ENCODE data around the gene FBRSL1.
"Not testable (repeated sequence)": the region's sequence is repeated elsewhere in the genome, so short reads cannot be mapped to it uniquely, and the experiment has no call there.

Gene FBRSL1

DNA sequence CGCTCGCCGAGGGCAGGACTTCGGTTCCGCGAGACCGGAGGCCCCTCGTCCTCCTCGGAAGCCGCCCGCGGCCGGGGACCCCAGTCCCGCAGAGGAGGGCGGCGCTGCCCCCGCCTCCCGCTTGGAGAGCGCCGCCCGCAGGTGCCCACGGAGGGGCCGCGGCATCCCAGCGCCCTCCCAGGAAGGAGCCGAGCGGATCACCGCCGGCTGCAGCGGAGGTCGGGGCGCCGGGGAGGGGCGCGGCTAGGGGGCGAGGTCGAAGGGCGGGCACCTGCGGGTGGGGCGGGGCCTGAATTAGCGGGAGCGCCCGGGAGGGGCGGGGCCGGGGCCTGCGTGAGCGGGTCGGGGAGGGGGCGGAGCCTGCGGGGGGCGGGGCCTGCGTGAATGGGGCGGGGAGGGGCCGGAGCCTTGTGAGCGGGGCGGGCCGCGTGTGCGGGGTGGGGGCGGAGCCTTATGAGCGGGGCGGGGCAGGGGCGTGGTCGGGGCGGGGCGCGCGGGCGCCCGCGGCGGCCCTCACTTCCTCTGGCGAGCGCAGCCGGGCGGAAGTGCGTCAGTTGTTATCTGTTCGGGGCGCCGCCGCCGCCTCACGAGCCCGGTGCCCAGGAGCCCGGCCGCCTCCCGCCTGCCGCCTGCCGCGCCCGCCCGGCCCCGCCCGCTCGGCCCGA is at the start of gene FBRSL1:
Gene FBRSL1 (plus strand): TSS at position 550 of the 665 bp plus-strand sequence.
- DNase-seq (ENCODE audit: low spot score), result peak; percentile 94

DNA sequence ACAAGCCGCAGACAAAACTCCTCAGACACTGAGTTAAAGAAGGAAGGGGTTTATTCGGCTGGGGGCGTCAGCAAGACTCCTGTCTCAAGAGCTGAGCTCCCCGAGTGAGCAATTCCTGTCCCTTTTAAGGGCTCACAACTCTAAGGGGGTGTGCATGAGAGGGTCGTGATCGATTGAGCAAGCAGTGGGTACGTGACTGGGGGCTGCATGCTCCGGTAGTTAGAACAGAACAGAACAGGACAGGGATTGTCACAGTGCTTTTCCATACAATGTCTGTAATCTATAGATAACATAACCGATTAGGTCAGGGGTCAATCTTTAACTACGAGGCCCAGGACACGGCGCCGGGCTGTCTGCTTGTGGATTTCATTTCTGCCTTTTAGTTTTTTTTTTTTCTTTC is 49.5 kb upstream of the FBRSL1 start:
- DNase-seq (ENCODE audit: low spot score), result not testable (repeated sequence)

DNA sequence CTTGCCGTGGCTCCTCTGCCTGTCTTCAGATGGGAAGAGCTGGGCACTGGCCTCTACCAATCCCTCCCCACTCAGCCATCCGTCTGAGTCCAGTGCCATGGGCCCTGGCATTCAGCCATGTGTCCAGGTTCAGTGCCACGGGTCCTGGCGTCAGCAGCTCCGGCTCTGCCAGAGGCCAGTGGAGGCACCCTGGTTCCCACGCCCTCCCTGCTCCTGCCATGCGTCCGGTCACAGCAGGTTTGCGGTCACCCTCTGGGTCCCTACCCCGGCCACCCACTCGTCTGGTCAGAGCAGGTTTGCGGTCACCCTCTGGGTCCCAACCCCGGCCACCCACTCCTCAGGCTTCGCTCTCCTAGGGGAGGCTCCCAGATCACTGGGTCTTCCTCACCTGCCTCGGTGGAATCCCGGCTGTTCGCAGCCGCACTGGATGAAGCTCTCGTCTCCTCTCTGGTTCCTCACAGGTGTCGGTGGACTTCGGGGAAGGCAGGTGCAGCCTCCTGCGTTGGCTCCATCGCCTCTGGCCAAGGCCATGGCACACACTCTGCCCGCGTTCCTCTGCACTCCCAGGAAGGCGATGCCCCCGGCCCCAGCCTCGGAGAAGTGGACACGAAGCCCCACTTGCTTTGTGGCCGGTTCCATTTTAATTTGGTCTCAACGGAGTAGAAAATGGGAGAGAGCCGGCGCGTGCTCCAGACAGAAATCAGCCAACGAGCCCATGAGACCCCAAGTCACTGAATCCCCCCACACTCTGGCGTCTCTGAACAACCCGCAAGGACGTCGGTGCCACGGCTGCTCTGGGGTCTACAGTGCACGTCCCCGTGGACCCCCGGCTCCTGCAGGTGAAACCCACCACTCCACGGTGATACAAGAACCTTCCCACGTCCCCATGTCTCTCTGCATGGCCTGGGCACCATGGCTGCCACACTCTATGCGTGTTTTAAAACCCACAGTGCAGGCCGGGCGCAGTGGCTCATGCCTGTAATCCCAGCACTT is 47.8 kb upstream of the FBRSL1 start:
- no peak for DNase-seq (ENCODE audit: low spot score)

DNA sequence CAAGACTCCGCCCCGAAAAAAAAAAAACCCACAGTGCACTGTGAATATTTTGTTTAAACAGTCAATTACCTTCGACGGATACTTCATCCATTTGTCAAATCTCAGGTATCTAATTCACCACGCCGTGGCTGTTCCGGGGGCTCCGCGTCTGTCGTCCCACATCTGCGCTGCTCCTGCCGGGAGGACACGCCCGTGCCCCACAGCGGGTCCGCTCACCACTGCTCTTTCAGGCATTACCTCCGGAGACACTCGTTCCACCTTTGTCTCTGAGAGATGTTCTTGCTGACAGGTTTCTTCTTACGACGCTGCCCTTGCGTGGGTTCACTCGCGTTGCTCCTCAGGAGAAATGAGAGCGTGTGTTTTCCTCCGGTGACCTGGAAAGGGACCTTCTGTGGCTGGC is 46.9 kb upstream of the FBRSL1 start:
- no peak for DNase-seq (ENCODE audit: low spot score)

DNA sequence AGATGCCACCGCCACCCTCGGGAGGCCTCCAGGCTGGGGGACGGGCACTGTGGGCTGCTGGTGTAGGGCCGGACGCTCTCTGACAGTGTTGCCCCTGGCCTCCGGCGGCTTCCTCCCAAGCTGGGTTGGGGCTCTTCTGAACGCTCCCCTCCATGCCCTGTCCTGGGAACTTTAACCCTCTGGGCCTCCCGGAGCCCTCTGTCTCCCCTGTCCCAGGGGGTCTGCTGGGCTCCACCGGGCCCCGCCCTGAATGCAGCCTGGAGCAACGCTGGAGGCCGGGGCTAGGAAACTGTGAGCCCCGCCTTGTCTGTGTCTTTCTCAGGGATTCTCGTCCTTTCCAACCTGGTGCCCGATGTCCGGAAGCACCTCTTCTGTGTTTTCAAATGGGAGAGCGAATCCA is 45.7 kb upstream of the FBRSL1 start:
- no peak for DNase-seq (ENCODE audit: low spot score)

DNA sequence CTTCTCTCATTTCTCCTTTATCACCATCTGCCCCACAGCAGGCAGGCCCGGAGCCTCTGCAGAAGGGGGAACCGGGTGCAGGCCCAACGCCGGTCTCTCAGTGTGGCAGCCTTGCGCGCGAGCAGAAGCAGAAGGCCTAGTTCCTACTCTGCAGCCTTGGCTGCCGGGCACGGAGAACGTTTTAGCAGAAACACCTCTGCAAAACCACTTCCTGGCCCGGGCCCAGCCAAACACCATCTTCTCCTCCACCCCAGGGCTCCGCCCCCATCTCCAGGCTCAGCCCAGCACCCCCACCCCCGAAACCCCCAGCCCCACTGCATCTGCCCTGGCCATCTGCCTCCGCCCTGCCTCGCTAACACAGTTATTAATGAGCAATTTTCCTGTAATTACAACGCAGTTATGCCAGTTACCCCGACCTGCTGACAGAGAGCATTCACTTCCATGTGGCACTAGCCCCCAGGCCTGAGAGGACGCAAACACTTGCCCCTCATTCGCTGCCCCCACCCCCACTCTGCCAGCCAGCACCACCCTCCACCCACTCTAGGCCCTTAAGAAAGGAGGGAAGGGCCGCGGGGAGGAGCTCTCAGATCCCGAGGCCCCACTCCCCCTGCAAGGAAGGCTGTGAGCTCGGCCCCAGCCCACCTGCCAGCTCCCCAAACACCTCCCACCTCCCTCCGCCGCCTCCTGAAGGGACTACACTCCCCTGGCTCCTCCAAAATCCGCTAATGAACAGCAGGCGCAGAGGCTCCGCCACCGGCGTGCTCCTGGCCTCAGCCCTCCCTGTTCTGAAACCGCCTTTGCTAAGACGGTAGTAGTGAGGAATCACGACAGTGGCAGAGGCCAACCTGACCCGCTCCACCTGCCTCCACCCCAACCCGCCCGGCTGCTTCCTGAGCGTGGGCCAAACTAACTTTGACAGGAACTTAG is 44.7 kb upstream of the FBRSL1 start:
- DNase-seq (ENCODE audit: low spot score), result no peak

DNA sequence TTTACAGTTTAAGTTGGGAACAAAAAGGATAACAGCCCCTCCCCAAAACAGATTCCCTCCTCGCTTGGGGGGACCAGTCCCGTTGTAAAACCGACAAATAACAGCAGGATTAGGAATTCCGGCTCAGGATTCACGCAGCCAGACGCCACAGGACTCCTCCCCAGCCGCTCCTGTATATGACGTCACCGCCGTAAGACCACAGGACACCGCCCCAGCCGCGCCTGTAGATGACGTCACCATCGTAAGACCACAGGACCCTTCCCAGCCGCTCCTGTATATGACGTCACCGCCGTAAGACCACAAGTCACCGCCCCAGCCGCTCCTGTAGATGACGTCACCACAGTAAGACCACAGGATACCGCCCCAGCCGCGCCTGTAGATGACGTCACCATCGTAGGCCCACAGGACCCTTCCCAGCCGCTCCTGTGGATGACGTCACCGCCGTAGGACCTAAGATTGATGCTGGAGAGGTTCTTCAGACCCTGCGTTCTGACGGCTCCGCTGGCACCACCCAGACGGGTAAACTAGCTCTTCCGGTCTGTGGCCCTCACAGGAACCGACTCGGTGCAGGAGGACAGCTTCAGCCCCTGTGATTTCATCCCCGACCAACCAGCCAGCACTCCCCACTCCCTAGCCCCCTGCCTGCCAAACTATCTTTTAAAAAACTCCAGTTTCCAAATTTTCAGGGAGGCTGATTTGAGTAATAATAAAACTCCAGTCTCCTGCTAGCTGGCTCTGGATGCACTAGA is 43.9 kb upstream of the FBRSL1 start:
- no peak for DNase-seq (ENCODE audit: low spot score)

DNA sequence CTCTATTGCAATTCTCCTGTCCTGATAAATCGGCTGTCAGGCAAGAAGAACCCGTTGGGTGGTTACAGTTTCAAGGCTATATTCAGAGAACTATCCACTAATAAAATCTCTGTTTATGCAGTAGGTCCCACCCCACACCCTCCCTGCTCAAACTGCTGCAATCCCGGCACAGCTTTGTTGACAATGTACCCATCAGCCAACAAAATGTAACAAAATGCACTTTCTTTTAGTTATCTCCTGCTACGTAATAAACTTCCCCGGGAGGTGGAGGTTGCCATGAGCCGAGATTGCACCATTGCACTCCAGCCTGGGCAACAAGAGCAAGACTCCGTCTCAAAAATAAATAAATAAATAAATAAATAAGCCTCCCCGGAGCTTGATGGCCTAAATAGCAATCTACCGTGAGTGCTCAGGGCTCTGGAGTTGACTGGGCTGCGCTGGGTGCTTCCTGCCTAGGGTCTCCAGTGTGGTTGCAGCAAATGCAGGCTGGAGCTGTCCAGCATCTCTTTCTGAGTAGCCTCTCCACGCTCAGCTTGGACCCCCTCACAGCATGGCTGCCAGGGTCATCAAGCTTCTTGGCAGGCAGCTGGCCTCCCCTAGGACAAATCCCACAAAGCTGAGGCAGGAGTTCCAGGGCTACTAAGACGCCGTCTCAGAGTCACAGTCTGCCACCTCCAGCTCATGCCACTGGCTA is 43.2 kb upstream of the FBRSL1 start:
- DNase-seq (ENCODE audit: low spot score), result no peak

DNA sequence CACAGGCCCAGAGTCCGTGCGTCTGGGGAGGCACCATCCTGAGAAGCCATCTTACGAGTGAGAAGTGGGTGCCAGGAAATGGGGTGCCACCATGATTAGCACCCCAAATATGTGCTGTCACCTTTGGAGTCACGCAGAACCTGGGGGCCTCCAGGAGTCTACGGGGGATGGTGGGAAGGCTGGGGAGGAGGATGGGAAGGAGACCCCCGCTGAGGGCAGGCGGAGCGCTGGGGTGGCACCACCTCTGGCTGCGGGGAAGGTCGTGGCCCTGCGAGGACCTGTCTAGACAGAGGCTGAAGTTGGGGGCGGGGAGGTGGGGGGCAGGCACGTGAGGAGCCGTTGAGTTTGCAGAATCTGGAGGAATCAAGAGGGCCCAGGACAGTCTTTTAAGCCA is 42.6 kb upstream of the FBRSL1 start:
- no peak for DNase-seq (ENCODE audit: low spot score)

DNA sequence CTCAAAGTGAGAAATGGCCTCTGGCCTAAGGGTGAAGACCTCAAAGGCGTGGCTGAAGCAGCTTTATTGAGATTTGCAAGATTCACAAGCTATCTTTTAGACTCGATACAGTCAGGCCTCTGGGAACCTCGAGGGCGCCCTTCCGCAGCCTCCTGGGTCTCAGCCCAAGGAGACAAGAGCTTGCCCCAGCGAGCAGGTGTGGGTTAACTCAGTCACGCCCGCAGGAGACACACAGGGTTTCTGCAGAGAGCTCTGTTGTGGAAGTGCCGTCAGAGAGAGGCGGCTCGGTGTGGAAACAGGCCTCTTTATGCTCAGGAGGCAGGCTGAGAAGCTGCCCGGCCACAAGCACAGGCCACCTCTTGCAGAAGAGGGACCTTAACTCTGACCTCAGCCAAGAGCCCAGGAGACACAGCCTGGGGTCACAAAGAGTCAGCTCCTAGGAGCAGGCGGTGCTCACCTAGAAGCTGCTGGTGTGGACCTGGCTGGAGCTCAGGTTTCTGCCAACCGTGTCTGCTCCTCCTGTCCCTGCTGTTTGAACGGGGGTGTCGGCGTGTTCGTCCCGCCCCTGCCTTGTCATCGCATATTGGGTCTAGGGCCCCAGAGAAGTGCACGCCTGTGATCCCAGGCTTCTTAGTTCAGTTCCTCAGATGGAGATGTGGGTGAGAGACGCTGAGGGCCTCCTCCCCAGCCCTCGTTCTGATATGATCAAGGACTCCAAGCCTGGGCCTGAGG is 42.1 kb upstream of the FBRSL1 start:
- DNase-seq (ENCODE audit: low spot score), result no peak

DNA sequence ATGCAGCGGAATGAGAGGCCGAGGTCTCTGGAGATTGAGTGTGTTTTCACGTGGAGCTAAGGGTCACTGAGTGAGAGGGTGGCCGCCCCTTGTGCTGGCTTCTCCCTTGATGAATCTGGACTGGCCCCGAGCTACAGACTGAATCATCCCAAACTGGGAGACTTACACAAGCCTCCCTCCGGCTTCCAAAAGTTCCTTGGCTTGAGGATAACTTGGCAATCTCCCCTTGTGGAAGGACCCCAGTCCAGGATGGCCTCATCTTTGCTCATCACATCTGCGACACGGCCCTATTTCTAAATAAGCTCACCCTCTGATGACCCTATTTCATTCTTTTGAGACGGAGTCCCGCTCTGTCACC is 41.5 kb upstream of the FBRSL1 start:
- DNase-seq (ENCODE audit: low spot score), result no peak

DNA sequence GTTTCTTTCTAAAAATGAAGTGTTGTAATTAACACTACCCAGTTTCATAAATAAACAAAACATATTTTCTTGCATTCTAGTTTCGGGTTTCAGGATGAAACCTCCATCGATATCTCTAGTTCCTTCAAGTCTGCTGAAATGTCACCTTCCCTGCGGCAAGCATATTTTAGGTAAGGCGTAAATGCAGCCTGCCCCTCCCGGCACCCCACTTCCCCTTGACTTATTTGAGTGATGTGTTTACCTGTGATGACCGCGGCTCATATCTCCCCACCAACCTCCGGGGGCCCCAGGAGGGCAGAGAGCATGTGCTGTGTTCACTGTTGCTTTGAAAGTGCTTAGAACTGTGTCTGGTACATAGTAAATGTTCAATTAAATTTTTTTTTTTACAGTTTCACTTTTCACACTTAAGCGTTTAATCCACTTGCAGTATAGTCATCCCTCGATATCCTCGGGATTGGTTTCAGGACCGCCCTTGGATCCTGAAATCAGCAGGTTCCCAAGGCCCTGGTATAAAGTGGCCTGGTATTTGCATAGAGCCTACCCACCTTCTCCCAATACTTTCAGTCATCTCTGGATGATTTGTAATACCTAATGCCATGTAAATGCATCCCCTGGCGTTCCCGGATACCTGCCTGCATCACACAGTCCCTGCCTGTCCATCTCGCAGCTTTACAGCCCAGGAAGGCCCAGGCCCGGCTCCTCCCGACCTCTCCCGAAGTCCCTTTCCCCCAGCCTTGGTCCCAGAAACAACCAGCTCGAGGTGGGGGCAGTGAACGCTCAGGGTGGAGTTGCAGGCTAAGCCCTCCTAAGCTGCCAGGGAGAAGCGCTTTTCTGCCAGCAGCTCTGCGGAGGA is 40.2 kb upstream of the FBRSL1 start:
- no peak for DNase-seq (ENCODE audit: low spot score)

DNA sequence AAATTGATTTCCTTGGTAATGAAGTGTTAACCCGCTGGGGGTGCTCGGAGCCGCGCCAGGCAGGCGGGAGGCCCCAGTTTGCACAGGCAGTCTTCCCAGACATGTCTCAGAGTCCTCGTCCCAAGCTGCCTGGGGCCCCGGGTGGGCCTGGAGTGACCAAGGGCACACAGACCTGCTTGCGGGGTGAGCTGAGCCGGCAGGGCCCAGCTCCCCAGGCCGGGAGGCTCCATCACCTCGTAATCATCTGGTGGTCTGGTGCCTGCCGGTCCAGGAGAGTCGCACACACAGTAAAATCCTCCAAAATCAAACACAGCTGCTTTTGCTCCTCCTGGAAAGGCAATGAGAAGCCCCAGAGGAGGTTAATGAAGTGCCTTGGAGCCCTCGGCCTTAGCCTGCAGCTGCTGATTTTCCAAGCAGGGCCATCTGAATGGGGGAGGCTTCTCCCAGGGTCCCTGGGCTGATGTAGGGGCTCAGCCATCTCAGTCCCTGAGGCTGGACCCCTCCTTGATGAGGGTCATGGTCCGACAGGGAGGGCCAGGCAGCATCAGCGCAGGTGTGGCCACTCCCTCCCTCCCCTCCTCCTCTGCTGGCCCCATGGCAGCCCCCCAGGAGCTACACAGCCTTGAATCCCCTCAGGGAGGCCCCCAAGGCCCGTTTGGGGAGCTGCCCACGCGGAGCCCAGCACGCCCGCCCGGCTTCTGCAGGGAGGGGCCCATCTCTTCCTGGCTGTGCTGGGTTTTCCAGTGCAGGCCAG is 39.4 kb upstream of the FBRSL1 start:
- DNase-seq (ENCODE audit: low spot score), result no peak

DNA sequence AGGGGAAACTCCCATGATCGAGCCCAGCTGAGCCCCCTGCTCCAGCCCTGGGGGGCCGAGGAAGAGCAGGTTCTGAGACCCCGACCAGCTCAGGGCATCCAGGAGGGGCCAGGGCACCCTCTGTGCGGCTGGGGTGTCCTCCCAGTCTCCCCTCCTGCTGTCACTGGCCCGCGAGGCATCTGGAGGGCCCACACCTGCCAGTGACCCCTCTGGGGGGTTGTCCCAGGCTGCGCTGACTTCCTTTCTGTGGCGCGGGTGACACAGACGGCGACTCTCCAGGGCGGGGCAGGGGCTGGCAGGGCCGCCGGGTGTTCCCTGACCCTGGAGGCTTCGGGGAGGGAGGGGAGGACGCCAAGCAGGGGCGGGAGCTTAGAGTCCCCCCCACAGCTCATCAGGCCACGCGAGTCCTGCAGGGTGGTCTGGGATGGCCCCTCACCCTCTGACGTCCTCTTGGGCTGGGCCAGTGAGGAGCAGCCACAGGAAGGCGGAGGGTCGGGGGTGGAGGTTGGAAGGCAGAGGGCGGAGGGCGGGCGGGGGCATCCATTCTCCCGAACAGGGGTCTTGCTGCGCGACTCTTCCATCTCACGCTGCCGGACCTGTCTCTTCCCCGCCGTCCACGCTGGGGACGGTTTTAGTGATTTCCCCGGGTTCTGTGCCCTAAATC is 38.6 kb upstream of the FBRSL1 start:
- no peak for DNase-seq (ENCODE audit: low spot score)

DNA sequence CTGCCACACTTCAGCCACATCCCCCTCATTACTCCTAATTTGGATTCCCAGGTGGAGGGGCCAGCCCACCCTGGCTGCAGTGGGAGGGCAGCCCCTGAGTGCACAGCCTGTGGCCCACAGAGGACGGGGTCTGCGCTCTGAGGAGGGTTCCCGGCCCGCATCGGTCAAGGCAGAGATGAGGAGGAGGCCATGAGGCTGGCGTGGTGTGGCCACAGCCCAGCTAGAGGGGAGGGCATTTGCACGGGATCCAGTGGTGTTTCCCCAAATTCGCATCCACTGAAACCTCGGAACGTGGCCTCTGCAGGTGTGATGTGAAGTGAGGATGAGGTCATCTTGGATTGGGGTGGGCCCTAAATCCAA is 38.1 kb upstream of the FBRSL1 start:
- DNase-seq (ENCODE audit: low spot score), result no peak

DNA sequence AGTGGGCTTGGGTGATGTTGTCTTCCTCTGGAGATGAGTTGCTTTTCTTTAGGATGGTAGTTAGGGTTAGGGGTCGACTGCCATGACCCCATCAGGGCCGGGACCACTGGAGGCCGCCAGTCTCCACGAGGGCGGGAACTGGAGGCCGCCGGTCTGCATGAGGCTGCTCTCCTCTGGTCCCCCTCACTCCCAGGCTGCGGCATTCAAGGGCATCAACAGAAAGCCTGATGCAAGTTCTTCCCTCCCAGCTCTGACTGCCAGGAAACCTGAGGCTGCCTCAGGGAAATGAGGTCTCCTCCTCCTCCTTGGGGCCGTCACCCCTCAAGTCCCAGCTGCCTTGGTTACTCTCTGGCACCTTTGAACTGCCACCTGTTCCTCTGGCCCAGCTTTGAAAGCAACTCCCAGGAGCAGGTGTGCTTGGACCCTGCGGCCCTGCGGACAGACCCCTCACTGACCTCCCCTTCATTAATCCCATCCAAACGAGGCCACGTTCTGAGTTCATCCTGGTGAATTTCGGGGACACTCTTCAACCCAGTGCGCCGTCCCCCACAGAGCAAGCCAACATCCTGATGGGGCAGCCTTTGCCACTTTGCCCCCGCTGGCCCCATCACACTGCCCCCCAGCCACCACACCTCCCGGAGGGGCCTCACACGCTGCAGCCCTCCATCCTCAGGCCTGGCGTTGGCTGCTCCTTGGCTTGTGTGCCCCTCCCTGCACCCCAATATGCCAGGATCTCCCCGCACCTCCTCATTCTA is 37.2 kb upstream of the FBRSL1 start:
- DNase-seq (ENCODE audit: low spot score), result no peak

Measured in COLO829 (cell line).